Coronary artery (tissue), 2 donors: ENCODE measurements around the gene EXOG.

ENCODE experiments used
- DNase-seq: peaks from one replicate; pipeline ENCODE4 v3.0.0-alpha.2; 2017; ENCODE audit warnings: low spot score
- H3K27ac ChIP-seq, 2 donors: fragments of 200-600 bp; sonication (generic); one replicate each; pipeline ENCODE4 v1.5.1; 2016 to 2019
- H3K4me3 ChIP-seq: fragments of 200-600 bp; sonication (generic); 2 replicates; pipeline ENCODE4 v1.5.1; 2016; ENCODE audit warnings: mild to moderate bottlenecking, moderate library complexity
- CTCF ChIP-seq: fragments of 200-600 bp; sonication (generic); IDR thresholded peaks from one replicate; pipeline ENCODE4 v1.5.1; 2019; ENCODE audit warnings: antibody characterized with exemption

EXOG gene

DNA sequence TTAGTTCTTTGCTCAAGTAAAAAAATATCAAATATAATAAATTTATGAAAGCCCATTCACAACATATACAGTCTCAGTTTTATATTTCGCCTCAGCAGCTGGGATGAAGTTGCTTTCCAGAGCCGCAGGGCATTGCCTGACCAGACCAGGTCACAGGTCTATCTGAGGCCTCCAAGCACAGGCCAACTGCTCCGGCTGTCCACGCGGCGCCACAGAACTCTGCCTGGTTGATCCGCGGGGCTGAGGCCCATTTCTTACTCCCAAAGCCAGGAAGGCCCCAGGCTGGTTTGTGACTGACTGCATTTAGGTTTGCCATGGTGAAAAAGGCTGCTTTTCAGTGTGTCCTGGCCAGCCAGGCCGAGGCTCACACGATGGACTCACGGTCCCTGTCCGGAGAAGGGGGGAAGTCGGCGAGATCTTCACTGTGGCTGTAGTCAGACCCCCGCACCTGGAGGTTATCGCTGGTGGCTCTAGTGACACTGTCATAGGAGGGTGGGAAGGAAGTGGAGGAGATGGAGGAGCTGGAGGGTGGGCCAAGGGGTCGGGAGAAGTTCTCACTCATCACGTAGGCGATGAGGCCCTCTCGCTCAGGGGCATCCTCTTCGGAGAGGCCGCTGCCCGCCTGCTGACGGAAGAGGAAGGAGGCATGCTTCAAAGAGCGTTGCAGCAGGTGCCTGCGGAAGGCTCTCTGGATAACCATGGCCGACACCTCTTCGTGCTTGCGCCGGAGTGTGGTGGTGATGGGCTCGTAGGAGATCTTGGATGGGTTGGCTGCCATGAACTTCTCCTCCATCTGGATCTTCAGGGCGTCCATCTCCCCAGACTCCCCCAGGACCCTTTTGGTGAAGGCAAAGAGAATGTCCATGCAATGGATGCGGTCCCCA lies 54.1 kb downstream of the EXOG start:
- H3K4me3 ChIP-seq = no peak overlapping the region
- no peak for TF ChIP-seq CTCF
- H3K27ac ChIP-seq = no peak overlapping the region
- peak; percentile 59 for DNase-seq

GRCh38 chr3:38551026-38551832 lies 55.1 kb downstream of the EXOG start:
- DNase-seq = peak; percentile 65
- no peak overlapping the region for H3K4me3 ChIP-seq
- TF ChIP-seq CTCF = no peak
- no peak overlapping the region for H3K27ac ChIP-seq

DNA sequence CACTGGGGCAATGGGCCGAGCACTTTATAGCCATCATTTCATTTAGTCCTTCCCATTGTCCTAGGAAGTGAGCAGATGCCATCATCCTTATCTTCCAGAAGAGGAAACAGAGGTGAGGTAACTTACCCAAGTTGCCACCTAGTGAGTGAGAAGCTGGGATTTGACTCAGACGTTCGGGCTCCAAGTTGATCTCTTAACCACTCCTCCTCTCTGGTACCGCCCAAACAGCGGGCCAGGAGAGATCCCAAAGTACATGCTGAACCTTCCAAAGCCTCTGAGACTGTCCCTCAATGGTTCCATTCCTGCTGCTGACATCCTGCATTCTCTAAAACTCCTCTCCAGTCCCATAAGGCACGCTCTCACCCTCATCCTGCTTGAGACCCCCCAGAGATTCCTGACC lies 56.2 kb downstream of the EXOG start:
- no peak for TF ChIP-seq CTCF
- DNase-seq = no peak
- H3K27ac ChIP-seq = no peak overlapping the region
- H3K4me3 ChIP-seq = no peak overlapping the region

DNA sequence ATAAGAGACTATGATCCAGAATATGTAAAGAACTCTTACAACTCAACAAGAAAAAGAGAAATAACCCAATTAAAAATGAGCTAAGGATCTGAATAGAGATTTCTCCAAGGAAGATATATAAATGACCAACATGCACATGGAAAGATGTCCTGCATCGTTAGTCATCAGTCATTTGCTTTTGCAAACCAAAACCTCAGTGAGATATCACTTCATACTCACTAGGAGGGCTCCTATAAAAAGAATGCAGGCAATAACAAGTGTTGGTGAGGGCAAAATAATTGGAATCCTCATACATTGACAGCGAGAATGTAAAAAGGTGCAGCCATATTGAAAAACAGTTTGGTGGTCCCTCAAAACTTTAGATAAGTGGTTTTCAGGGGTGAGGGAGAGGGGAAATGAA lies 56.9 kb downstream of the EXOG start:
- H3K27ac ChIP-seq = no peak overlapping the region
- TF ChIP-seq CTCF = no peak
- DNase-seq = no peak
- H3K4me3 ChIP-seq = no peak overlapping the region

DNA sequence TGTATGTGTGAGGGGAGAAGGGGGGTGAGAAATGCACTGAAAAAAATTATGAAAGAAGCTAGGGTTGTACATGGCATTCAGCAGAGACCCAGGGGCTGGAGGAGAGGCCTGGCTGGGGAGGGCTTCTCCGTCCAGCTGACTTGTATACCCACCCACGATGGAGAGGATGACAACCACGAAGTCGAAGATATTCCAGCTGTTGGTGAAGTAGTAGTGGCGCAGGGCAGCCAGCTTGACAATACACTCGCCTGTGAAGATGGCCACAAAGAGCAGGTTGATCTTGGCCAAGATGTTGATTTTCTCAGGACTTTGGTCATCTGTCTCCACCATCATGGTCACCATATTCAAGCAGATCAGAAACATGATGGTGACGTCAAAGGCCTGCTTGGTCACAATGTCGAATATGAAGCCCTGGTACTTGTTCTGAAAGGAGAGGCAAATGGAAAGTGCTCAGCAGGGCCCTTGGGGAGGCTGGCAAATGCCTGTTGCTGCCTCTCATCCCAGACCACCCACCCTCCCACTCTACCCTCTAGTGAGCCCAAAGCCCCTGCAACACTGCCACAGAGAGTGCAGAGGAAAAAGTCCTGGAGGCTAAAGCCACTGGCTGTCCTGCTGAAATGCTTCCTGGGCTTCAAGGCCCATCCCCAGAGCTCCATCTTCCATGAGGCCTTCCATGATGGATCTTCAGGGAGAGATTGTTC lies 58.1 kb downstream of the EXOG start:
- TF ChIP-seq CTCF = no peak
- peak; percentile 57 for DNase-seq
- Histone ChIP-seq H3K27ac (no peak overlapping the region), H3K4me3 (no peak overlapping the region)

- Histone ChIP-seq H3K4me3 (no peak overlapping the region), H3K27ac (no peak overlapping the region)
- TF ChIP-seq CTCF = no peak
- DNase-seq = peak; percentile 28
Observed at GRCh38 chr3:38555149-38555840, 59.2 kb downstream of the EXOG start.
